ENCODE results near the gene DNAH8.
"Not testable (repeated sequence)": the region's sequence is repeated elsewhere in the genome, so short reads cannot be mapped to it uniquely, and the experiment has no call there.

The DNAH8 gene

DNA sequence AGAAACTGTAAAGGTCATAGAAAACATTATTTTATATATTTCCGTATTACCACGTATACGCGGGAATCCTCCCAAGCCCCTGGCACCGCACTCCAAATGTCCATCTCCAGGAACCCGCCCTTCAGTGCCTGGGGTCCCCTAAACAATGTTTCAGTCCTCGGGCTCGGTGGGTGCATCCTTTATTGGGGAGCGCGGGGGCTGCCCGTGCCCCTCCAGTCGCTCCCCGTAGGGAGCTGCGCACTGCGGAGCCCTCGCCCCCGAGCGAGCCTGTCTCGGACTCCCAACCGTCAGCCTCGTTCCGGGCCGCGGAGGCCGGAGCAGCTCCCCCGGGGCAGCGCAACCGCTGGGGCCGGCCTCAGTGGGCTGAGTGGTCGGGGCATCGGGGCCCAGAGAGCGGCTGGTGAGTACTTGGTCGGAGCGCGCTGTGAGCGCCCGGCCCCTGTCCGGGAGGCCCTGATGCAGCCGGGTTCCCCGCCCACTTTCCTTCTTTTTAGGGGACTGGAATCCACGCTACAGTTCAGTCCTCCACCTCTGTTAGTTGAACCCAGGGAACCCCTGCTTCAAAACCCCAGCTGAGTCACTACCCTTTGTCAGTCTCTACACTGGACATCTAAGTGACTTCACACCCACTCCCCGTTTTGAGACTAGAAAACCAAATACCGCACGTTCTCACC, at the start of gene DNAH8:
DNAH8 (plus strand) TSS at position 296 of the 674 bp plus-strand sequence. CDS start 7,499 bp downstream, outside the sequence.
- DNase-seq, result no peak

DNA sequence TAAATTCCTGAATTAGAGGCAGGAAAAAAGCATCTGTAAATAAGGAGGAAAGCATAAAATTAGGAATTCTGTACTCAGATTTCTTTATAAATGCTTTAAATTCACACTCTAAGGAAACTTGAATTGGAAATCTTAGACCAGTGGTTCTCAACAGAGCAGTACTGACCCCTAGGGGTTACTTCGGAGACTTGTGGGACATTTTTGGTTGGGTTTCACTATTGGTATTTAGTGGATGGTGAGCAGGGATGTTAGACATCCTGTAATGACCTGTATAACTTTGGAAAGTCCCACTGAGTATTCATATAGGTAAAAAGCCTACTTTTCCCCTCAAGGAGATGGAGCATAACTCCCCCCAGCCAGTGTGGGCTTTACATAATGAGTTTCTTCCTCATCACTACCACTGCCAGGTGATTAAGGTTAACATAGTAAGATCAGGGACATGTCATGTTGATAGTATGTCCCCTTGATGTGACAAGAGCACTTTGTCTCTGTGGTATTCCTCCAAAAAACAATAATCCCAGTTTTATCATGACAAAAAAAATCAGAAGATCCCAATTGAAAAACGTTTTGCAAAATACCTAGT, 43.1 kb upstream of the DNAH8 start:
- DNase-seq, result peak; percentile 50

GRCh38 chr6:38673397-38674165, 41.5 kb upstream of the DNAH8 start:
- no peak for DNase-seq

GRCh38 chr6:38676236-38676973, 38.7 kb upstream of the DNAH8 start:
- no peak for DNase-seq

GRCh38 chr6:38676974-38677544, 38.1 kb upstream of the DNAH8 start:
- no peak for DNase-seq

- no peak for DNase-seq
These were observed 36.8 kb upstream of the DNAH8 start for GRCh38 chr6:38678178-38678760.

DNA sequence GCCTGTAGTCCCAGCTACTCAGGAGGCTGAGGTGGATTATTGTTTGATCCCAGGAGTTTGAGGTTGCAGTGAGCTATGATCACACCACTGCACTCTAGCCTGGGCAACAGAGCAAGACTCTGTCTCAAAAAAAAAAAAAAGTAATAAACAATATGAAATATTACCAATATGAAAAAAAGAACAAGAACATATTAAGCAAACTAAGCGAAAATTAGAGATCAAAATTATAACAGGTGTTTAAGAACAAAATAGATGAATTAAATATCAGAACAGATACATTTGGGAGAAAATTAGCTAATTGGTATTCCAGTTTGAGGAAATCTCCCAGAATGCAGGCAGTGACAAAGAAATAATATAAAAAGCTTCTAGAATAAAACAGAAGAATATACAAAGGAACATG, 35.4 kb upstream of the DNAH8 start:
- no peak for DNase-seq

DNA sequence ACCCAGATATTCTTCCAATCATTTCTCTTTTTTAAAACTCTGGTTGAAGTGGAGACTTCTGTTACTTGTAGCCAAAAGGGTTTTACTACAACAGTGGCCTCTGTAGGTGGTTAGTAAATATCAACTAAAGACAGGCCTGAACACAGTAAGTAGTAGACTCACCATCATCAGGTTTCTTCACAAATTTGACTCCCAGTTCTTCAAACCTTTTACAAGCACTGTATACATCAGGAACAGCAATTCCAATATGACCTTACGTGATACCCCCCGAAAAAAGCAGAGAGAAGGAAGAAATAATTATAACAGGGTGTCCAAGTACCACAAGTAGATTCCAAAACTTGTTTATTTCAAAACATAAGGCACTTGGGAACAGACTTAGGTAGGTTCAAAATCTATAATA, 33.3 kb upstream of the DNAH8 start:
- no peak for DNase-seq

- DNase-seq, result no peak
These were observed 30.9 kb upstream of the DNAH8 start for GRCh38 chr6:38684237-38684636.

DNA sequence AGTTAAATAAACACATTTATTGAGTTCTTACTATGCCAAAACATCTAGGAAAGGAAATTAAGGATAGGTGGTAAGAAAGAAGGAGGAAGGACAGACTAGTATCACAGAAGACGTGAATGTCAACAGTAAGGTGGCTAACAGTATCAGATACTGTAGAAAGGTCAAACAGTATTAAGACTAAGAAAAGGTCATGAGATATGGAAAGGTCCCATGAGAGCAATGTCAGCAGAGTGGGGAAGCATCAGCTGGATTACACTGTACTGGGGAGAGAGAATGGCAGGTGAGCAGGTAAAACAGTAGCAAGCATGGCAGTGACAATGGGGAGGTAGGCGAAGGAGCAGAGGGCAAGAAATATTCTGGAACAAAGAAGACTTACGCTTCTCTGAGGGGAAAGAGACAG, 30.2 kb upstream of the DNAH8 start:
- DNase-seq, result no peak

GRCh38 chr6:38686270-38687042, 28.7 kb upstream of the DNAH8 start:
- DNase-seq, result no peak

- no peak for DNase-seq
These were observed 28.1 kb upstream of the DNAH8 start for GRCh38 chr6:38687043-38687353.

DNA sequence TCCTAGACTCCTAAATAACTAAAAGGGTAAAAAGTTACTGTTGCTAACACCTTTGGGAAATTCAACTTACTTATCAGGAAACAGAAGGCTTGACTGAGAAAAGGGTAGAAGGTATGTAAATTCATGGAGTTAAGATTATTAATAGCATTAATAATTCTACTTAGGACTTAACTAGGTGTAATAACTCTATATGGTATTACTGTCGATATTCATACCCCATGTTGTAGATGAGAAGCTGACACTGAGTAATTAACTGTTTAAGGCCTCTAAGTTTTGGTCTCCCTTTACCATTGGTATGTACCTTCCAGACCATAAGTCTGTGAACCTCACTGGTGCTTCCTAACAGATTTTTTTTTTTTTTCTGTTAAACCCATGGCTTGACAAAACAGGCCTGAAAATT, 27.6 kb upstream of the DNAH8 start:
- DNase-seq, result no peak

DNA sequence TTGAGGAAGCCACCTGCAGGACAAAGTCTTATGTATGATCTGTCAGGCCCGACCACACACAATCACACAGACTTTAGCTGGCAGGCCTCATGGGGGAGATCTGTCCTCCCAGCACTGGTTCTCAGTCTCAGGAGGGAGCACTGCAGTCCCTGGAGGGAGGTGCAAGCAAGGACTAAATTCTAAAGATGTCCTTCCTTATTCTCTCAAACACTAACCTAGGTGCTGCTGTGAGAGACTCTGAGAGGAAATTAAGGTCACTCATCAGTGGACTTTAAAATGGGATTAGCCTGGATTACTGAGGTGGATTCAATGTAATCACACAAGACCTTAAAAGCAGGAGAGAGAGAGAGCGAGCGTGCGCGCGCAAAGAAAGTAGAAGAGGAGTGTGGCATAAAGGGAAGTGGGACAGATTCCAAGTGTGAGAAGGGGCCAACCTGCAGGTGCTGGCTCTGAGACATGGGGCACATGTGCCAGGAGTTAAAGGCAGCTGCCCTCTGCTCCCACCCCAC, 26.5 kb upstream of the DNAH8 start:
- no peak for DNase-seq

GRCh38 chr6:38695227-38695900, 19.7 kb upstream of the DNAH8 start:
- no peak for DNase-seq

DNA sequence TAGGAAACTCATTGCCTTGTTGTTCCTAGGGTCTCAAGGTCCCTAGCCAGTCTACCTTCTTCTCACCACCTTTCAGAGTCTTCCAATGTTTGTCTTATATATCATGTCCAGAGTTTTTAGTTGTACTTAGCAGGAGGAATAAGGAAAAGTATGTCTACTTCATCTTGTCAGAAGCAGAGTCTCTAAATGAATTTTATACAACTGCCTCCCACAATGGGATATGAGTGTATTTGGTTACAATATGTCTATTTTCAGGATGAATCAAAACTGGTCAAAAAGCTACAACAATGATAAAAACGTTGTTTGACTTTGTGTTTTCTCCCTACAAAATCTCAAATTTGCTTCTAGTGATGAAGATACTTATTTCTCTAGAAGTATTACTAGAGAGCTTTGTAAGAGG, 19.2 kb upstream of the DNAH8 start:
- DNase-seq, result no peak

- no peak for DNase-seq
These were observed 18.8 kb upstream of the DNAH8 start for GRCh38 chr6:38696345-38696744.

DNA sequence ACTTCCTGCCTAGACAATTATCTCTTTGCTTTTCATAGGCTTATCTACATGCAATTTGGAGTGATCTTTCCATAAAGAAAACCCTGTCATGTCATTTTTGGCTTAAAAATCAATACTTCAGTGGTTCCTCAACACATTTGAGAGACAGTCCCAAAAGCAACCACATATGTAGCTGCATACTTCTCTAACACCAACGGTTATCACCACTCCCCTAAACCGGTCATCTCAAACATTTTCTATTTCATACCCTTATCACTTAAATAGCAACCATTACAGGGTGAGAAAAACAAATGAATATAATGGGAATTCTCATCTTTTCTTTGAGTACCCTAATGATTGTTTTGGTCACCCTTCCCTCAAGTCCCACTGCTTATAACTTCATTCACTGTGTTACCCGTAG, 17.3 kb upstream of the DNAH8 start:
- DNase-seq, result no peak

DNA sequence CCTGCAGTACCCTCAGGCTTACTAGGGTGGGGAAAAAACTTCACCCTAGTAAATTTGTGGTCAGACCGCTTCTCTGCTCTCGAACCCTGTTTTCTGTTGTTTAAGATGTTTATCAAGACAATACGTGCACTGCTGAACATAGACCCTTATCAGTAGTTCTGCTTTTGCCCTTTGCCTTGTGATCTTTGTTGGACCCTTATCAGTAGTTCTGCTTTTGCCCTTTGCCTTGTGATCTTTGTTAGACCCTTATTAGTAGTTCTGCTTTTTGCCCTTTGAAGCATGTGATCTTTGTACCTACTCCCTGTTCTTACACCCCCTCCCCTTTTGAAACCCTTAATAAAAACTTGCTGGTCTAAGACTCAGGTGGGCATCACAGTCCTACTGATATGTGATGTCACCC, 15.4 kb upstream of the DNAH8 start:
- not testable (repeated sequence) for DNase-seq

- DNase-seq, result no peak
These were observed 13.6 kb upstream of the DNAH8 start for GRCh38 chr6:38701551-38701950.

All from fibroblast of skin of right biceps (primary cell).